HCT116 (cell line): Measurements from ENCODE around the gene BTBD10. TPM values are rescaled to one million over a fixed set of nuclear protein-coding genes. Genes with fewer than 3 reads are reported as not detected.

Experiments
- ATAC-seq: fragments of 200-7000 bp; cut with Tn5 transposase; 2 replicates; pipeline ENCODE4 v1.9.1; 2020; ENCODE audit warnings: mild to moderate bottlenecking, moderate library complexity
- BruUV-seq: library from RNA; stranded (reverse); fragments of 400-500 nt; replicated peaks from 2 replicates; lab custom pipeline; 2021; lab: Mats Ljungman, UMichigan
- CTCF ChIA-PET: fragments of 300-600 bp; sonication (Branson Sonifier 250); formaldehyde crosslinking; loops from one replicate; lab custom pipeline; 2021; ENCODE audit warnings: antibody characterized with exemption; lab: Charles Lee
- POLR2A ChIA-PET: fragments of 300-600, 350-600 bp; sonication (Branson Sonifier 250); formaldehyde crosslinking; loops from one replicate; lab custom pipeline; 2021; ENCODE audit warnings: antibody characterized with exemption; lab: Charles Lee
- RAD21 ChIA-PET, 2 experiments: fragments of 300-600 bp; sonication (Branson Sonifier 250); formaldehyde crosslinking; loops; one replicate each; lab custom pipeline; 2023; ENCODE audit warnings: low total read pairs in 2 of 2; ENCODE audit not compliant: uncharacterized antibody in 2 of 2, unreplicated experiment in 2 of 2, low non-redundant PET in 1 of 2; lab: Charles Lee
- DNase-seq: peaks from one replicate; pipeline ENCODE4 v3.0.0-alpha.2; 2010; ENCODE audit warnings: low read depth, low spot score
- H2AFZ ChIP-seq: fragments of 200-600 bp; shearing (Covaris generic), sonication (generic); 2 replicates; pipeline ENCODE4 v1.6.1; 2017; ENCODE audit warnings: low read depth, mixed run types, mixed read lengths, antibody characterized with exemption, low read length; ENCODE audit not compliant: poor library complexity, severe bottlenecking
- H3K27ac ChIP-seq: 2 replicates; pipeline ENCODE4 v1.5.1; 2012; ENCODE audit warnings: low read depth, low read length
- H3K27me3 ChIP-seq: fragments of 200-600 bp; sonication (generic); 2 replicates; pipeline ENCODE4 v1.6.1; 2016; ENCODE audit warnings: mixed run types, low read length, mixed read lengths; ENCODE audit not compliant: insufficient read depth
- H3K36me3 ChIP-seq, 2 experiments: fragments of 200-500 bp in 1 of 2; fragments of 200-600 bp in 1 of 2; sonication (Bioruptor generic) in 1 of 2; sonication (generic) in 1 of 2; 2 replicates each; pipeline versions ENCODE4 v1.5.1 to v1.6.1; 2014 to 2016; ENCODE audit warnings: low read length in 2 of 2, inconsistent platforms in 1 of 2, mixed read lengths in 1 of 2, mixed run types in 1 of 2; ENCODE audit not compliant: insufficient read depth in 2 of 2, control insufficient read depth in 1 of 2
- H3K4me1 ChIP-seq, 2 experiments: fragments of 200-600 bp in 1 of 2; sonication (generic) in 1 of 2; 2 replicates each; pipeline versions ENCODE4 v1.5.1 to v1.6.1; 2012 to 2017; ENCODE audit warnings: low read length in 2 of 2, inconsistent platforms in 1 of 2, mild to moderate bottlenecking in 1 of 2, mixed read lengths in 1 of 2, mixed run types in 1 of 2, moderate library complexity in 1 of 2; ENCODE audit not compliant: insufficient read depth in 2 of 2, control insufficient read depth in 1 of 2
- H3K4me2 ChIP-seq: fragments of 200-600 bp; sonication (generic); 2 replicates; pipeline ENCODE4 v1.6.1; 2017; ENCODE audit warnings: mixed run types, low read length, mixed read lengths
- H3K4me3 ChIP-seq, 2 experiments: fragments of 200-600 bp in 1 of 2; sonication (generic) in 1 of 2; replicated peaks in 1 of 2; 2 replicates each; pipeline ENCODE4 v1.5.1; 2011 to 2016; ENCODE audit warnings: low read length in 2 of 2, control low read depth in 1 of 2, low read depth in 1 of 2, mild to moderate bottlenecking in 1 of 2, mixed read lengths in 1 of 2, mixed run types in 1 of 2
- H3K79me2 ChIP-seq: fragments of 200-600 bp; sonication (generic); 2 replicates; pipeline ENCODE4 v1.6.1; 2017; ENCODE audit warnings: mild to moderate bottlenecking, mixed run types, low read length, moderate library complexity, mixed read lengths; ENCODE audit not compliant: insufficient read depth
- H3K9ac ChIP-seq: fragments of 200-600 bp; sonication (generic); 2 replicates; pipeline ENCODE4 v1.6.1; 2016; ENCODE audit warnings: low read length, mixed read lengths
- H3K9me2 ChIP-seq: fragments of 200-600 bp; sonication (generic), shearing (Covaris generic); 2 replicates; pipeline ENCODE4 v1.6.1; 2017; ENCODE audit warnings: mixed run types, mild to moderate bottlenecking, moderate library complexity; ENCODE audit not compliant: insufficient read depth
- H3K9me3 ChIP-seq, 2 experiments: fragments of 200-500 bp in 1 of 2; fragments of 200-600 bp in 1 of 2; sonication (Bioruptor generic) in 1 of 2; sonication (generic) in 1 of 2; 2 replicates each; pipeline ENCODE4 v1.6.1; 2014 to 2017; ENCODE audit warnings: low read length in 2 of 2, mixed read lengths in 2 of 2, inconsistent platforms in 1 of 2, low read depth in 1 of 2, mild to moderate bottlenecking in 1 of 2, mixed run types in 1 of 2, moderate library complexity in 1 of 2; ENCODE audit not compliant: control insufficient read depth in 1 of 2, insufficient read depth in 1 of 2
- H4K20me1 ChIP-seq: fragments of 200-600 bp; sonication (generic), shearing (Covaris generic); 2 replicates; pipeline ENCODE4 v1.6.1; 2017; ENCODE audit warnings: mixed run types, mild to moderate bottlenecking, moderate library complexity; ENCODE audit not compliant: insufficient read depth
- CEBPB ChIP-seq: IDR thresholded peaks from 2 replicates; pipeline ENCODE4 v1.6.1; 2012; ENCODE audit warnings: low read depth
- EZH2 ChIP-seq: fragments of 200-600 bp; sonication (generic); IDR thresholded peaks from 2 replicates; pipeline ENCODE4 v1.6.1; 2017; ENCODE audit warnings: antibody characterized with exemption, mixed run types
- JUND ChIP-seq: IDR thresholded peaks from 2 replicates; pipeline ENCODE4 v1.6.1; 2012
- POLR2AphosphoS5 ChIP-seq: IDR thresholded peaks from 2 replicates; pipeline ENCODE4 v1.6.1; 2011; ENCODE audit warnings: mild to moderate bottlenecking, low read depth, low read length, moderate library complexity
- RAD21 ChIP-seq: IDR thresholded peaks from 2 replicates; pipeline ENCODE4 v1.6.1; 2012; ENCODE audit warnings: low read depth, mild to moderate bottlenecking
- SIN3A ChIP-seq: IDR thresholded peaks from 2 replicates; pipeline ENCODE4 v1.6.1; 2012; ENCODE audit warnings: low read depth
- TCF7L2 ChIP-seq: IDR thresholded peaks from 2 replicates; pipeline ENCODE4 v1.7.0; 2011; ENCODE audit warnings: borderline replicate concordance, inconsistent platforms; ENCODE audit not compliant: insufficient read depth, insufficient read length; ENCODE audit errors: extremely low read depth
- ZFX ChIP-seq: fragments of 450-650 bp; IDR thresholded peaks from 2 replicates; pipeline ENCODE4 v1.6.1; 2017
- intact Hi-C: fragments of 100-400 bp; cut with micrococcal nuclease; formaldehyde crosslinking; loops from 2 replicates; pipeline ENCODE4 v1.10.0; 2022
- total RNA-seq: library from RNA; stranded (reverse); gene quantifications from one replicate; pipeline ENCODE4 v1.2.1, GENCODE V29; 2021; ENCODE audit not compliant: unreplicated experiment
- TF ChIP-seq, protein P1 (sequence below): IDR thresholded peaks from 2 replicates; pipeline ENCODE4 v1.6.1; 2012
- TF ChIP-seq, protein P2 (sequence below): IDR thresholded peaks from 2 replicates; pipeline ENCODE4 v1.6.1; 2011; ENCODE audit warnings: mild to moderate bottlenecking, low read length, moderate library complexity; ENCODE audit not compliant: insufficient replicate concordance; ENCODE audit errors: extremely low read depth
- TF ChIP-seq, protein P3 (sequence below), 3 experiments: fragments of 200-600 bp in 1 of 3; sonication (generic) in 1 of 3; IDR thresholded peaks in 2 of 3; conservative IDR thresholded peaks in 1 of 3; 2 replicates each; pipeline ENCODE4 v1.5.1; 2012 to 2017; ENCODE audit warnings: low read depth in 2 of 3, low read length in 2 of 3, antibody characterized with exemption in 1 of 3, borderline replicate concordance in 1 of 3, control low read depth in 1 of 3, mild to moderate bottlenecking in 1 of 3, mixed read lengths in 1 of 3, mixed run types in 1 of 3, moderate library complexity in 1 of 3; ENCODE audit not compliant: insufficient read depth in 1 of 3

The BTBD10 gene
- total RNA-seq, 1 experiment from 2014 or later, result 17.0 TPM

DNA sequence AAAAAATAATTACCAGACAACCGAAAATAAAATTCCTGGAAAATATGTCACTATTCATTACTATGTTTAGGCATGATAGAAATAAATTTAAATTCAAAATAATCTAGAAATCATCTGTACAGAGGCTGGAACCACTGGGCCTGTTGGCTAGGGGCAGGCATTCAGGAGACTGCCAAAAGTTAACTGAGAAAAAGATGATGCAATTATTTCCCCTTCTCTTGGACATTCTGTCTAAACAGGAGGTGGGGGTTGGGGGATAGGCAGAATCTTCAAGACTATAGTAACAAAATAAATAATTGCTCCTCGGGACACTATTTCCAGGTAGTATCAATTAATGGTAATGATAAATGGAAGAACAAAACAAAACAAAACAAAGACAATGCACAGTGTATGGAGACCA lies 14.1 kb downstream of the BTBD10 start:
- Histone ChIP-seq H4K20me1 (no peaks in the 10 kb centered on the region), H3K27me3 (no peaks in the 10 kb centered on the region), H3K9ac (no peak overlapping the region), H3K4me2 (no peak overlapping the region), H3K9me3 (no peaks in the 10 kb centered on the region), H3K9me2 (no peaks in the 10 kb centered on the region), H2AFZ (no peak overlapping the region), H3K27ac (no peak overlapping the region), H3K36me3 (no peaks in the 10 kb centered on the region), H3K79me2 (peaks cover 23% of the 10 kb centered on the region), H3K4me3 (no peak overlapping the region), H3K4me1 (no peaks in the 10 kb centered on the region)
- ChIA-PET RAD21 (no interaction called here), POLR2A (no interaction called here), CTCF (no interaction called here)
- TF ChIP-seq JUND (no peak), EZH2 (no peak), TCF7L2 (no peak), ZFX (no peak), CEBPB (no peak), SIN3A (no peak), POLR2AphosphoS5 (no peak), RAD21 (no peak)
- TF ChIP-seq, protein P1, sequence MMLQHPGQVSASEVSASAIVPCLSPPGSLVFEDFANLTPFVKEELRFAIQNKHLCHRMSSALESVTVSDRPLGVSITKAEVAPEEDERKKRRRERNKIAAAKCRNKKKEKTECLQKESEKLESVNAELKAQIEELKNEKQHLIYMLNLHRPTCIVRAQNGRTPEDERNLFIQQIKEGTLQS, result no peak
- TF ChIP-seq, protein P2, sequence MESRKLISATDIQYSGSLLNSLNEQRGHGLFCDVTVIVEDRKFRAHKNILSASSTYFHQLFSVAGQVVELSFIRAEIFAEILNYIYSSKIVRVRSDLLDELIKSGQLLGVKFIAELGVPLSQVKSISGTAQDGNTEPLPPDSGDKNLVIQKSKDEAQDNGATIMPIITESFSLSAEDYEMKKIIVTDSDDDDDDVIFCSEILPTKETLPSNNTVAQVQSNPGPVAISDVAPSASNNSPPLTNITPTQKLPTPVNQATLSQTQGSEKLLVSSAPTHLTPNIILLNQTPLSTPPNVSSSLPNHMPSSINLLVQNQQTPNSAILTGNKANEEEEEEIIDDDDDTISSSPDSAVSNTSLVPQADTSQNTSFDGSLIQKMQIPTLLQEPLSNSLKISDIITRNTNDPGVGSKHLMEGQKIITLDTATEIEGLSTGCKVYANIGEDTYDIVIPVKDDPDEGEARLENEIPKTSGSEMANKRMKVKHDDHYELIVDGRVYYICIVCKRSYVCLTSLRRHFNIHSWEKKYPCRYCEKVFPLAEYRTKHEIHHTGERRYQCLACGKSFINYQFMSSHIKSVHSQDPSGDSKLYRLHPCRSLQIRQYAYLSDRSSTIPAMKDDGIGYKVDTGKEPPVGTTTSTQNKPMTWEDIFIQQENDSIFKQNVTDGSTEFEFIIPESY, result no peak
- TF ChIP-seq, protein P3, sequence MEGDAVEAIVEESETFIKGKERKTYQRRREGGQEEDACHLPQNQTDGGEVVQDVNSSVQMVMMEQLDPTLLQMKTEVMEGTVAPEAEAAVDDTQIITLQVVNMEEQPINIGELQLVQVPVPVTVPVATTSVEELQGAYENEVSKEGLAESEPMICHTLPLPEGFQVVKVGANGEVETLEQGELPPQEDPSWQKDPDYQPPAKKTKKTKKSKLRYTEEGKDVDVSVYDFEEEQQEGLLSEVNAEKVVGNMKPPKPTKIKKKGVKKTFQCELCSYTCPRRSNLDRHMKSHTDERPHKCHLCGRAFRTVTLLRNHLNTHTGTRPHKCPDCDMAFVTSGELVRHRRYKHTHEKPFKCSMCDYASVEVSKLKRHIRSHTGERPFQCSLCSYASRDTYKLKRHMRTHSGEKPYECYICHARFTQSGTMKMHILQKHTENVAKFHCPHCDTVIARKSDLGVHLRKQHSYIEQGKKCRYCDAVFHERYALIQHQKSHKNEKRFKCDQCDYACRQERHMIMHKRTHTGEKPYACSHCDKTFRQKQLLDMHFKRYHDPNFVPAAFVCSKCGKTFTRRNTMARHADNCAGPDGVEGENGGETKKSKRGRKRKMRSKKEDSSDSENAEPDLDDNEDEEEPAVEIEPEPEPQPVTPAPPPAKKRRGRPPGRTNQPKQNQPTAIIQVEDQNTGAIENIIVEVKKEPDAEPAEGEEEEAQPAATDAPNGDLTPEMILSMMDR (IDR thresholded peaks at IDR 0.05 in 2 of 3, conservative IDR thresholded peaks at IDR 0.05 in 1 of 3; ENCODE audit: borderline replicate concordance in 1 of 3, insufficient read depth in 1 of 3, low read depth in 2 of 3, low read length in 2 of 3), result no peak
- DNase-seq (no peak), ATAC-seq (no peak)
- intact Hi-C loops, result no loop called here
- no TSS peak for BruUV-seq
